HL-60/S4 (cell line): ENCODE measurements around the gene EFEMP2.
"Not testable (repeated sequence)": the region's sequence is repeated elsewhere in the genome, so short reads cannot be mapped to it uniquely, and the experiment has no call there.

ENCODE experiments used
- in situ Hi-C: fragments of 300-500 bp; cut with MboI; formaldehyde crosslinking; loops from 2 replicates; pipeline ENCODE4 v1.14.3; 2022; ENCODE audit warnings: low sequenced_read_pairs

Gene EFEMP2

GRCh38 chr11:65900125-65900898, 27.7 kb upstream of the EFEMP2 start, which contains the start of gene FOSL1:
Gene FOSL1 (minus strand): TSS chr11:65900388. CDS start chr11:65900339, 49 bp downstream.
- in situ Hi-C loops, result no loop called here

DNA sequence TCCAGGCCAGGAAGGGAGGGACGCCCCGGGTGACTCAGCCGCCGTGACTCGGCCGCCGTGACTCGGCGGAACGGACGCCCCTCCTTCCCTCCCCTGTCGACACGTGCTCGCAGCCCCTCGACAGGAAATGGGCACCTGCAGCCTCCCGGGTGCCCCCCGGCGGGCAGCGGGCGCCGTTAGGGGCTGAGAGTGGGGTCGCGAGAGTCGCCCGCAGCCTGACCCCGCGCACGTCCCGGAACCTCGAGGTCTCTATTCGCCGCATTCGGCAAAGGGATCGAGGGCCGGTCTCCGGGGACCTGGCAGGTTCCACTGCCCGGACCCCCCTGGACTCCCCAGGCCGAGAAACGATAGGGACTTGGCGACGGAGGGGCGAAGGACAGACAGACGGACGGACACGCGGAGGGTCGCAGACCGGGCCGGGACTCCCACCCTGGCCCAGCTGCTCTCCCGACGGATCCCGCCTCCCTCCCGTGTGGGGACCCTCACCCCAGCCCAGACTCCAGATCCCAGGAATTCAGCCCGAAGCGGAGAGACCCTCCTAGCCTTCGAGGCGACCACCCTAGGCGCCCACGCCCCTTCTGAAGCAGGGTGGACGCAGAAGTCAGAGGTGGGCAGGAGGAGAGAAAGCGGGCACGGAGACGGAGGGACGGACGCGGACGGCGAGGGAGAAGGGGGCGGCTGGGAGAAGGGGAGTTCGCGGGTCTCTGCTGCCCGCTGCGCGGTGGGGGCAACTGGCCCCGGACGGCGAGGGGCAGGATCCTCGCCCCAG, 26.9 kb upstream of the EFEMP2 start:
- in situ Hi-C loops, result no loop called here

DNA sequence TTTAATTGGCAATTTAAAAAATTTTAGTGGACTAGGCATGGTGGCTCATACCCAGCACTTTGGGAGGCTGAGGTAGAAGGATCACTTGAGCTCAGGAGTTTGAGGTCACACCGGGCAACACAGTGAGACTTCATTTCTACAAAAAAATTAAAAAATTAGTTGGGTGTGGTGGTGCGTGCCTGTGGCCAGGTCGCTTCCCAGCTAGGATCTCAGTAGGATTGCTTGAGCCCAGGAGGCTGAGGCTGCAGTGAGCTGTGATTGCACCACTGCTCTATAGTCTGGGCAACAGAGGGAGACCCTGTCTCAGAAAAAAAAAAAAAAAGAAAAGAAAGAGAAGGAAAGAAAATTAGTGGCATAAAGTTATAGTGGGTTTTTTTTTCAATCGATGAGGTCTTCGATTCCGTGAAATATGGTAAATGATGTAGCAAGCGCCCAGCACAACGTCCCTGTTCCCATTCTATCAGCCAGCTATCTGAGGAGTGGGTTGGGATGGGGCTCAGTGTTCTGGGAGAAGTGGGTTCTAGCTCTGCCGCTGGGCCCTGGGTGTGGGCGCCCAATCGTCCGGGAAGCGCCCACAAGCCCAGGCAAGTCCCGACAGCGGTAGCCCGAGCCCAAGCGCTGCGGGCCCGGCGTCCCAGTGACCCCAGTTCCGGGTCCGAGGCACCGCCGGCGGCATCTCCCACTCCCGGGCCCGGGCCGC, 26.2 kb upstream of the EFEMP2 start:
- in situ Hi-C loops, result no loop called here

- in situ Hi-C loops, result no loop called here
Measured at GRCh38 chr11:65897020-65897471, 24.4 kb upstream of the EFEMP2 start.

DNA sequence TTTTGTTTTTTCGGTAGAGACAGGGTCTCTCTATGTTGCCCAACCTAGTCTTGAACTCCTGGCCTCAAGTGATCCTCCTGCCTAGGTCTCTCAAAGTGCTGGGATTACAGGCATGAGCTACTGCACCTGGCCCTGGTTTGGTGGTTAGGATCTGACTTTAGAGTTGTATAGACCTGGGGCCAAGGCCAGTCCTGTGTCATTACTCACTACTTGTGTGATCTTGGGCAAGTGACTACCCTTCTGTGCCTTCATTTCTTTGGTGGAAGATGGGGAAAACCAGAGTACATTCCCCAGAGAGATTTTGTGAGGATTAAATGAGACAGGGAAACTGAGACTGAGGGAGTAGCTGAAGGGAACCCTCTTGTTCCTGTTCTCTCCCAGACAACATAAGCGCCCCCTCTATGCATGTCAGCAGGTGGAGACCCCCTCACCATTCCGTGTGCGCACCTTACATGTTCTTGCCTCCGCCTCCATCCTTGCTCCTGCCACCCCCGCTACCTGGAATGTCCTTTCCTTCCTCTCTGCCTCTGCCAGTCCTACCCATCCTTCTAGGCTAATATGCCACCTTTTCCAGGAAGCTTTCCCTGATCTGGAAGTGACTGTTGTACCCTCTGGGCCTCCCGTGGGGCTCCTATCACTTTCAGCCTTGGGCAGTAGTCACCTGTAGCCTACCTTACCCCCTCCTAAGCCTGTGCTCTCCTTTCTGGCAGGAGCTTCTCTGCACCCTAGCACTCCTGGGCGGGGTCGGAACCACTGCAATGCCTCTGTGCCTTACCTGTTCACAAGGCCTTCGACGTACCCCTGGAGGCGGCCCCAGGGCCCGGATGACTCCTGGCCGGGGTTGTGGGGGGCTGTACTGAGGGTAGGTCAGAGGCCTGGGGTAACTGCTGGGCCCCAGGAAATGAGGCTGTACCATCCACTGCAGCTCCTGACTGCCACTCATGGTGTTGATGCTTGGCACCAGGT, 23.7 kb upstream of the EFEMP2 start:
- in situ Hi-C loops, result no loop called here

DNA sequence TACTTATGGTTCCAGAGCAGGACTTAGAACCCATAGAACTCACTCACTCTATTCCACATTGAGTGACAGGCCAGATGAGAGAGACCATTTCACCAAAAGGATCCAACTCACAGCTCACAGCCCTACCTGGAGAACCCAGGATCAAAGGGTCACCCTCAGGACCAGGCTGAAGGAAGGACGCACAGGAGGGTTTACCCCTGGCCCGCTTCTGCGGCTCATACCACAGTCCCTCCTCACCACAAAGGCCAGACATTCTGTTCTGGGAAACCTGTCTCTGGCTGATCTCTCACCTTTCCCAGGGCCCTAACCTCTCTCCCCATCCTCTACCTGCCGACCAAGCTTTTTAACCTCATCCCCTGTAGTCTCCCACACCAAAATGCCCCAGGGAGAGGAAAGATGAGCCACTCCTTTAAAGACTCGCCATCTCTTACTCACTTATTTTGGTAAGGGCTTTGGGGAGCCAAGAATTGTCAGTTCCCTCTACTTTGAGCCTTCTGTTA, 22.9 kb upstream of the EFEMP2 start:
- in situ Hi-C loops, result no loop called here

DNA sequence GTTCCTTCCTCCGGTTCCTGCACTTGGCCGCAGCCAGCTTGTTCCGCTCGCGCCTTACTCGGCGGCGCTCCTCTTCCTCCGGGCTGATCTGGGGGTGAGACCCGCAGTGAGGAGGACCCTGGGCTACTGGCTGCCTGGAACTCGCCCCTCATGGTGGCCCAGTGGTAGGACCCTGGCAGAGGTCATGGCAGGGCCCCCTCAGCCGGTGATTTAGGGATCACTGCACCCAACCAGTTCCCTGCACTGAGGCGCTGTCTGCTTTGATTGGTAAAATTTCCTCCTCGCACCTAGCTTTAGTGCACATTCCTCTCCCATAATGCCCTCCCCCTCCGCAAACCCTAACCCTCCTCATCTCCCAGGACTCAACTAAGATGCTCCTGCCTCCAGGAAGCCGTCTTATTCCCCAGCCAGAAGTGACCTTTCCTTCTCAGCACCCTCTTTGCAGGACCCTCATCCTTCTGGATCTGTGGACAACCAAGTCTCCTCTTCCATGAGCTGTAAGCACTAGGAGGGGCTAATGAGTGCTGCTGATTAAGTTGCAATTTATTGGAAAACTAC, 21.5 kb upstream of the EFEMP2 start:
- in situ Hi-C loops, result no loop called here

GRCh38 chr11:65892661-65893317, 20.2 kb upstream of the EFEMP2 start:
- in situ Hi-C loops, result no loop called here

GRCh38 chr11:65892137-65892540, 19.5 kb upstream of the EFEMP2 start:
- in situ Hi-C loops, result not testable (repeated sequence)

DNA sequence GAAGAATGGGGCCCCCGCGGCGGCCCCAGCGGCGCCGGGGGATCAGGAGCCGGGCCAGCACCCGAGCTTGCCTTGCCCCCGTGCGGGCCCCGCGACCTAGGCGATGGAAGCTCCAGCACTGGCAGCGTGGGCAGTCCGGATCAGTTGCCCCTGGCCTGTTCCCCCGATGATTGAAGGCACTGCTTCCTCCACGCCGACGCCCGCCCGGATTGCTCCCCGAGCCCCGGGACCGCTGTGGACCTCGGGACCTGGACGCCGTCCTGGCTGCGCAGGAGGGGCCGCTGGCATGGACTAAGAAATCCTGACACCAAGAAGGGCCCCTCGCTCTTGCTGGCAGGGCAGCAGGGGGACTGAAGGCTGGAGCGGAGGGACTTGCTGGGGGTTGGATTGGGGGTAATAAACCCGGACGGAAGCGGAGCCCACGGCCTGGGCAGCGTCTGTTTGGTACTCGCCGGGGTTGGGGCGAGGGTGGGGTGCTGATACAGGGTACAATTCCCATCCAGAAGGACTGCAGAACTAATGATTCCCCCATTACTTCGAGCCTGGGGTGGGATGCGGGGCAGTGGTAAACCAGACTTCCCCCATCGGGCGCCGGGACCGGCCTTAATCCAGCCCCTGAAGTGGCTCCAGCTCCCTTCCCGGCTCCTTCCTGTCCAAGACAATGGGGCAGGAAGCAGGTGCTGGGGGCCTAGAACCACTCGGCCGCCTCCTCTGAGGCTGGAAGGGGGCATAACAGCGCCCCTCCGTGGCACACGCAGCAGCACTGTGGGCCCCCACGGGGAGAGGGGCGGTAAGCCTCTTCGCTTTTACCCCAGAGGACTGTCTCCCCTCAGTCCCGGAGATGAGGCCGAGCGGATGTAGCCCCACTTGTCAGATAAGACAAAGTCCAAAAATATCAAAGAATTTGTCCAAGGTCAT, 18.9 kb upstream of the EFEMP2 start:
- in situ Hi-C loops, result no loop called here

DNA sequence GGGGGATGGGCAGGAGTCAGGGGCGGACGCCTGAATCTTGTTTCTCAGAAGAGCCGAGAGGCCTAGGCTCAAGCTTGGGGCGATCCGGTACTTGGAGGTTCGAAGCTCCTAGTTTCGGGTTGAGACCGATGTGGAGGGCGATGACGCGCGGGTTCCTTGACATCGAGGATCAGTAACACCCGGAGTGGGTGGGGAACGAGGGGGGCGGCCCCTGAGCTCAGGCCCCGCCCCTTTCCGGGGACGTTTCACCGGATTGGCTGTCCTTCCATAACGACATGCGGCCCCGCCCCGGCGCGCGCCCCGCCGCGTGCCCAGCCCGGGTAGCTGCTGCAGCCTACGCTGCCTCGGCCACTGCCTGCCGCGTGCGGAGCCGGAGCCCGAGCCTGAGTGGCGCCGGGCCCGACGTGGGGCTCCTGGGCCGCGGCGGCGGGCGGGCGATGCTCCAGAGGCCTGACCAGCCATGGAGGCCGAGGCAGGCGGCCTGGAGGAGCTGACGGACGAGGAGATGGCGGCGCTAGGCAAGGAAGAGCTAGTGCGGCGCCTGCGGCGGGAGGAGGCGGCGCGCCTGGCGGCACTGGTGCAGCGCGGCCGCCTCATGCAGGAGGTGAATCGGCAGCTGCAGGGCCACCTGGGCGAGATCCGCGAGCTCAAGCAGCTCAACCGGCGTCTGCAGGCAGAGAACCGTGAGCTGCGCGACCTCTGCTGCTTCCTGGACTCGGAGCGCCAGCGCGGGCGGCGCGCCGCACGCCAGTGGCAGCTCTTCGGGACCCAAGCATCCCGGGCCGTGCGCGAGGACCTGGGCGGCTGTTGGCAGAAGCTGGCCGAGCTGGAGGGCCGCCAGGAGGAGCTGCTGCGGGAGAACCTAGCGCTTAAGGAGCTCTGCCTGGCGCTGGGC, 18.0 kb upstream of the EFEMP2 start, which contains the start of gene CCDC85B:
CCDC85B (plus strand) TSS at position 350 of the 895 bp plus-strand sequence; CDS start at position 461, 111 bp downstream.
- in situ Hi-C loops, result no loop called here

- in situ Hi-C loops, result no loop called here
Measured at GRCh38 chr11:65888163-65888814, 15.7 kb upstream of the EFEMP2 start, which contains the start of gene FIBP. Gene FIBP (minus strand): TSS chr11:65888471. CDS start chr11:65888418, 53 bp downstream.

- in situ Hi-C loops, result no loop called here
Measured at GRCh38 chr11:65887723-65888162, 15.1 kb upstream of the EFEMP2 start.

DNA sequence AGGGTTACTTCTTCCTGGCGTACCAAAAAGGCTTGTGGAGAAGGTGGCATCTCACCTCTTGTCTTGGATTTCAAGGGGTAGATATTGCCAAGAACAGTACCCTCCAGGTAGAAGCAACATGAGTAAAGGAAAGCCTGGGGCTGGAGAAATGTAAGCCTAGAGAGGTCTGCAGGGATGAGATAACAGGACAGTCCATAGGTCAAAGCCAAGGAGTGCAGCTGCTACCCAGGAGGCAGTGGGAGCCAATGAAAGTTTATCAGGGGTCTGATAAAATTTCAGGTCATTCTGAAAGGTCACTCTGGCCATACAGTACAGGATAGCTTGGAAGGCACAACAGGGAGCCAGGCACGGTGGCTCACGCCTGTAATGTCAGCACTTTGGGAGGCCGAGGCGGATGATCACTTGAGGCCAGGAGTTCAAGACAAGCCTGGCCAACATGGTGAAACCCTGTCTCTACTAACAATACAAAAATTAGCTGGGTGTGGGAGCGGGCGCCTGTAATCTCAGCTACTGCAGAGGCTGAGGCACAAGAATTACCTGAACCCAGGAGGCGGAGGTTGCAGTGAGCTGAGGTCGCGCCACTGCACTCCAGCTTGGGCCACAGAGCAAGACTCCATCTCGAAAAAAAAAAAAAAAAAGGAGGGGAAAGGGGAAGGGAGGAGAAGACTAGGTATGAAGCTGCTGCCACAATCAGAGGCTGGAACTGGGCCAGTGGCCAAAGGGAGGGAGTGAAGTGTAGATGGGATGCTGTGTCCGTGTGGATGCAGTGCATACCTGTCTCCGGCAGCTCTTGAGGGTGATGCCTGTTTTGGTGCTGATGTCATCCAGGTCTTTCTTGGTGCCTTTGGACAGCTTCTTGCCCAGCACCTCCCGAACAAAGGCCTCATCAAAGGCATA, 14.5 kb upstream of the EFEMP2 start:
- in situ Hi-C loops, result no loop called here

DNA sequence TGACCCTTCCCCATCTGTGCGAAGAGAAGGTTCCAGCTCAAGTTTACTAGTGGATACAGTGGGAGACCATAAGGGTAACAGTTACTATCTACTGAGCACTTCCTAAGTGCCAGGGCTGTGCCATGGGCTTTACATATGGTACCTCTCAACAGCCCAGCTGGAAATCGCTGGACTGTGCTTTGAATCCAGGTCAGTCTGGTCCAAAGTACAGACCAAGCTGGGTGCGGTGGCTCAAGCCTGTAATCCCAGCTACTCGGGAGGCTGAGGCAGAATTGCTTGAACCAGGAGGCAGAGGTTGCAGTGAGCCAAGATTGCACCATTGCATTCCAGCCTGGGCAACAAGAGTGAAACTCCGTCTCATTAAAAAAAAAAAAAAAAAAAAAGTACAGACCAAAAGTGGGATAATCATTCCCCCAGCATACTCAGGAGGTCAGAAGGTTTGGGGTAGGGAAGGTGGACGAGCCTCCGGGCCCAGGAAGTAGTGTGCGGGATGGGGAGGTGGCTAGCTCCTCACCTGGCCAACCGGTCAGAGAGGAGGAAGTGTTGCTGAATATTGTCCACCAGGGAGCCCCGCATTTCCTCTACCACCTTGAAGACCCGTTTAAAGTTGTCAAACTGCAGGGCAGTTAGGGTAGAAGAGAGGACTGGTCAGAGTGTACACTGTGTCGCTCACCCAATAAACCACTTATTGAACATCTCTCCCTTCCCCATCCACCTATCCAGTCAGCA, 13.4 kb upstream of the EFEMP2 start:
- in situ Hi-C loops, result no loop called here
